ENCODE data around the gene KAZN. TPM values are rescaled to one million over a fixed set of nuclear protein-coding genes. Genes with fewer than 3 reads are reported as not detected.

Gene KAZN
- total RNA-seq, 1 experiment from 2014 or later: 7.0 TPM

- in situ Hi-C loops (cut with HindIII; ENCODE audit: low pct_unique_long_range_greater_than_20kb, low sequenced_read_pairs): no loop called here
- no peak for DNase-seq (ENCODE audit: low read depth)
These were observed 142.6 kb downstream of the KAZN start for GRCh38 chr1:14741082-14741481.

GRCh38 chr1:14741532-14741931, 143.0 kb downstream of the KAZN start:
- in situ Hi-C loops (cut with HindIII; ENCODE audit: low pct_unique_long_range_greater_than_20kb, low sequenced_read_pairs): no loop called here
- DNase-seq (ENCODE audit: low read depth): no peak

DNA sequence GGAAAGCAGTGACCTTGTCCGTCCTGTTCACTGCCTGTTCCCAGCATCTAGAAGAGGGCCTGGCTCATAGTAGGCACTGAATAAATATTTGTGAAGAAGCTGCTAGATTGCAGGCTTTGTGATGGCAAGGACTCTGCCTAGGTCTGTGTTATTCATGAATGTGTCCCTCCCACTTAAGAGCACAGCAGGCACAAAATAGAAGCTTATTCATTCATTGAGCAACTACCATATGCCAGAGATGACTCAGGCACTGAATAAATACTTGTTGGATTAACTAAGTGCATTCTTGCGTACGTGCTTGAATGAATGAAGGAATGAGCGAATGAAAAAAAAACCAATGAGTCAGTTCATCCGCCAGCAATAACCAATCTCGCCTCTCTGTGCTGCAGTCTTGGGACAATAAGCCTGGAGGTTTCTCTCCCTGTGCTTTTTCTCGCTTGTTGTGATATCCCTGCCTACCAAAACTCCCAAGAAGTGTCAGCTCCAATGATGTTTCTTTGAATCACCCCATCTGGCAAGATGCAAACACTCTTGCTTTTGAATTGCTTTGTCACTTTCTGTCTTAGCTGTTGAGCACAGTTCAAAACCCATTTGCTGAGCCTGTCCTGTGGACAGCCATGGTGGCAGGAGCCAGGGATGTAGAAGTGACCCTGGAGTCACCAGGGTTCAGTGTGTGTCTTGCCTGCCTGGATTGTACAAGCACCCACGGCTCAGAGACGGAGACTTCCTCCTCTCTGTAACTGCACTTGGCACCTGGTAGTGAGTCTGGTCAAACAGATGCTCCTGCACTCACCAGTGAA, 143.9 kb downstream of the KAZN start:
- in situ Hi-C loops (cut with HindIII; ENCODE audit: low pct_unique_long_range_greater_than_20kb, low sequenced_read_pairs): no loop called here

GRCh38 chr1:14743368-14743767, 144.9 kb downstream of the KAZN start:
- no peak for DNase-seq (ENCODE audit: low read depth)
- in situ Hi-C loops (cut with HindIII; ENCODE audit: low pct_unique_long_range_greater_than_20kb, low sequenced_read_pairs): no loop called here

More for the DNA sequence above, 143.9 kb downstream of the KAZN start:
- DNase-seq (ENCODE audit: low read depth): peak; percentile 96

GRCh38 chr1:14745001-14745720, 146.7 kb downstream of the KAZN start:
- DNase-seq (ENCODE audit: low read depth): no peak
- in situ Hi-C loops (cut with HindIII; ENCODE audit: low pct_unique_long_range_greater_than_20kb, low sequenced_read_pairs): no loop called here

GRCh38 chr1:14745789-14746188, 147.3 kb downstream of the KAZN start:
- DNase-seq (ENCODE audit: low read depth): no peak
- in situ Hi-C loops (cut with HindIII; ENCODE audit: low pct_unique_long_range_greater_than_20kb, low sequenced_read_pairs): no loop called here

- in situ Hi-C loops (cut with HindIII; ENCODE audit: low pct_unique_long_range_greater_than_20kb, low sequenced_read_pairs): no loop called here
- DNase-seq (ENCODE audit: low read depth): no peak
These were observed 147.9 kb downstream of the KAZN start for GRCh38 chr1:14746393-14746792.

DNA sequence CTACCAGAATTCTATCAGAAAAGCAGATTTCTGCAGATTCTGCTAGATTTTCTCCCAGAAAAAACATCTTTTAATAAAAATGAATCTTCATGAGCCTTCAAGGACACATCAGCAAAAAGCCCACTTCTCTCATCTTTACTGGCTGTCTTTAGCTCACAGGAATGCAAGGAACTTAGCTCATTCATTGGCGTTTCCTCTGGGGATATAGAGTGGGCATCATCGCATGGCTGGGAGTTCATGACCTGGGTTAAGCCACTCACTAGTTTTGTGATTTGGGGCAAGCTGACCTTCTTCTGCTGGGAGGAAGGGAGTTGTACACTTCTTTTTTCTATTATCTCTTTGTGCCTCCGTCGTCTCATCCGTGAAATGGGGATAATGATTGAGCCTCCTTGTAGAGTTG, 149.7 kb downstream of the KAZN start:
- no peak for DNase-seq (ENCODE audit: low read depth)
- in situ Hi-C loops (cut with HindIII; ENCODE audit: low pct_unique_long_range_greater_than_20kb, low sequenced_read_pairs): no loop called here

DNA sequence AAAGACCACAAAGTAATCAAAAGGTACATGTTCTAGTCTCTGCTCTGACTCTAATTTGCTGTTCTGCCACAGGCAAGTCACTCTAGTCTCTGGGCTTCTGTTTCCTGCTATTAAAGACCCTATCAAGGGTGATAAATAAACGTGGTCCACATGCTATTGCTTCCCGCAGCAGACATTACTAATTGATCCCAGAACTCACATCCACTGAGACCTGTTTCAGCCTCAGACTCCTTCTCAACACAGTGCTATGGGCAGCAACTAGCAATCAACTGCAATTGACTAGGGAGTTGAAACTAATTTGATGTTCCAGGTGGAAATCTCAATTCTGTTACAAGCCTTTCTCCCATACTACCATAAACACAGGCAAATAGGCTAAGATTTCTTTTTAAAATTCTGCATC, 150.5 kb downstream of the KAZN start:
- in situ Hi-C loops (cut with HindIII; ENCODE audit: low pct_unique_long_range_greater_than_20kb, low sequenced_read_pairs): no loop called here

DNA sequence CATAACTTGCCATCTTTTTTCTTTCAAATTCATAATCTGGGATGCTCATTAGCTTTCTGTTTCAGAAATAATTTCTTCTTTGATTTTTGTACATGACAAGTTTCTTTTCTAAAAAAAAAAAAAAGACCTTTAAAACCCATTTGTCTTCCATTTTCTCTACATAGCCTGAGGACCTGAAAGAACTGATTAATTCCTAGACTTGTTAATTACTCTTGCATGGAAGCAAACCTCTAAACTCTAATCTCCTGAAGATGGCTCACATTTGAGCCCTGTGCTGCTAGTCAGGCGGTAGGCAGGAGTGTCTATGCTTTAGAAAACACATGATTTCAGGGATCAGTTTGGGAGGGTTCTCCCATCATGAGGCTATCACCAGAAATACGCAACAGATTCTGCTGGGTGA, 152.0 kb downstream of the KAZN start:
- DNase-seq (ENCODE audit: low read depth): no peak
- in situ Hi-C loops (cut with HindIII; ENCODE audit: low pct_unique_long_range_greater_than_20kb, low sequenced_read_pairs): no loop called here

More for the DNA sequence above, 150.5 kb downstream of the KAZN start:
- no peak for DNase-seq (ENCODE audit: low read depth)

- in situ Hi-C loops (cut with HindIII; ENCODE audit: low pct_unique_long_range_greater_than_20kb, low sequenced_read_pairs): no loop called here
- DNase-seq (ENCODE audit: low read depth): no peak
These were observed 157.2 kb downstream of the KAZN start for GRCh38 chr1:14755518-14756252.

- in situ Hi-C loops (cut with HindIII; ENCODE audit: low pct_unique_long_range_greater_than_20kb, low sequenced_read_pairs): no loop called here
- no peak for DNase-seq (ENCODE audit: low read depth)
These were observed 158.3 kb downstream of the KAZN start for GRCh38 chr1:14756589-14757285.

- in situ Hi-C loops (cut with HindIII; ENCODE audit: low pct_unique_long_range_greater_than_20kb, low sequenced_read_pairs): no loop called here
- no peak for DNase-seq (ENCODE audit: low read depth)
These were observed 158.8 kb downstream of the KAZN start for GRCh38 chr1:14757286-14757625.

DNA sequence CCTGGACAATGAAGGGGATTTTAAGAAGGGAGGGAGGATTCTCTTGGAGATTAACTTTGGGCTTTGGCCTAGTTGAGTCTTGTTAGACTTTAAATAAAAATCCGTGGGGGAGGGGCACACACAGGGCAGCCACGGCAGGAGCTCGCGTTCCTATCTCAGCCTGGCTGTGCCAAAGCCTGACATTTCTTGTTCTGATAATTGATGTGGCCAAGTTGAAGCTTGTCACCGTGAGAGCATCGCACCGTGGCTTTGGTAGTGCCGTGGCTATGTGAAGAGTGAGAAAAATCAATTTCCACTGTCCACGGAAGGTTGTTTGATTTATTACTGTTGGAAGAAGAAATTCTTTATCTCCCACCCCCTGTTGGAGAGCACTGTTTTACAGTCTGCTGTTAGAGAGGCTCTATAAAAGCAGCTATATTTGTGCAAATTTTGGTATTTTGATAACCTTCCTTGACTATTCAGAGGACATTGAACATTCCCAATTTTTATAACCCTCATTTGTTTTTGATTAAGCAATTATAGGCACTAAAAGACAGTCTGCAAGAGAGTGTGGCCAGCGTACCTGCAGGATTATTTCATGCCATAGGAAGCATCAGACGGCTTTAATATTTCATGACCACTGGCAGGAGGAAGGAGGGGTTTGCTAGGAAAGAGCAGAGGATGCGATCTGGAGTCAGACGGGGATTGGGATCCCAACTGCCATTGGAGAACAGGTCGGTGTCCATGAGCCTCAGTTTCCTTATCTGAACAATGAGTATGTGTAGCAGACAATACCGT, 160.7 kb downstream of the KAZN start:
- in situ Hi-C loops (cut with HindIII; ENCODE audit: low pct_unique_long_range_greater_than_20kb, low sequenced_read_pairs): no loop called here
- no peak for DNase-seq (ENCODE audit: low read depth)

- in situ Hi-C loops (cut with HindIII; ENCODE audit: low pct_unique_long_range_greater_than_20kb, low sequenced_read_pairs): no loop called here
- no peak for DNase-seq (ENCODE audit: low read depth)
These were observed 161.4 kb downstream of the KAZN start for GRCh38 chr1:14759843-14760242.

DNA sequence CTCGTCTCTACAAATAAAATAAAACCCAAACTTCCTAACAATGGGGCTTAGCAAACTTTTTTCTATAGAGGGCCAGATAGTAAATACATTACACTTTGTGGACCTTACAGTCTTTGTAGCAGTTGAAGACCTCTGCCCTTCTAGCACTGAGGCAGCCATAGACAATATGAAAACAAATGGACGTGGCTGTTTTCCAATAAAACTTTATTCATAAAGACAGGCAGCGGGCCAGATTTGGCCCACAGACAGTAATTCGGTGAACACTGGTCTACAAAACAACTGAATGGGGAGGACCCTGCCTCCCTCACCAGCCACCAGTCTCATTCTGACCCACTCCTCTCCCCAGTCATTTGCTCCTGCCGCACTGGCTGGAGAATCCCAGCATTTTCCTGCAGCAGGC, 162.3 kb downstream of the KAZN start:
- in situ Hi-C loops (cut with HindIII; ENCODE audit: low pct_unique_long_range_greater_than_20kb, low sequenced_read_pairs): no loop called here
- no peak for DNase-seq (ENCODE audit: low read depth)

DNA sequence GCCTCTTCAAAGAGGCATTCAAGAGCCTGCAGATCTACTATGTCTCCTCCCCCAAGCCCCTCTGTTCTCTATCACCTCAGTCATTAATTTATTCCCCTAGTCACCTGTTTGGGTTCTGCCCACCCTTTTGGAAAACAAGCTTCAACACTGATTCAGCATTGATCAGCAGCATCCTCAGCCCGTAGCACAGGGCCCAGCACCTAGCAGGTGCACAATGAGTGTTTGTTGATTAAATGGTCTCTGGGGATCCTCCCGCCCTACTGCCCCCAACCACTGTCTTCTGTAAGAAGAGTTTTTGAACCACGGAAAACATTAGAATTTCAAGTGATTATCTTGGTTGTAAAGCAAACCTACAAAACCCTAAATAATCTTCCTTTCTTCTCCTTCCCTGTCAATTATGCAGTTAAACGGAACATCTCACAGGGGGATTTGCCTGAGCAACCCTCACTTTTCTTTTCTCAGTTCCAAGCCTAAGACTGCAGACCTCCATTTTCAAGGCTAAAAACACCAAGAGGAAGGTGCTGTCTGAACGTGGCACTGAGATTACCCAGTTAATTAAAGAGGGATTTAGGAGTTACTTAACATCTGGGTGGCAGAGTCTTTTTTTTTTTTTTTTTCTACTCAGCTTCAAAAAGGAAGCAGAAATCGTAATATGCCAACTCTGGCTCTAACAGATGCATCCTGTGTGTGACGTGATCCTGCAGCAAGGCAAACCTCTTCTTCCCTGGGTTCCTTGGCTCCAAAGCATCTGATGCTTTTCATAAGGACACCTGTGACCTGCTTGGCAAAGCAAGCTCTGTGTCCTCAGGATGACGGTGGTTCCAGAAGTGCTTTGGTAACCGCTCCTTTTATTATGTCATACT, 163.0 kb downstream of the KAZN start:
- in situ Hi-C loops (cut with HindIII; ENCODE audit: low pct_unique_long_range_greater_than_20kb, low sequenced_read_pairs): no loop called here
- no peak for DNase-seq (ENCODE audit: low read depth)
